Endothelial cell of umbilical vein (primary cell): Measurements from ENCODE around the gene MARS1. TPM values are rescaled to one million over a fixed set of nuclear protein-coding genes. Genes with fewer than 3 reads are reported as not detected.

Experiments
- BruUV-seq: library from RNA; stranded (reverse); fragments of 400-500 nt; replicated peaks from 2 replicates; lab custom pipeline; 2021; lab: Mats Ljungman, UMichigan
- CTCF ChIA-PET: fragments of 300-600, 350-600 bp; sonication (Branson Sonifier 250); formaldehyde crosslinking; loops from one replicate; lab custom pipeline; 2021; ENCODE audit warnings: antibody characterized with exemption, inconsistent platforms; lab: Charles Lee
- POLR2A ChIA-PET: fragments of 300-600, 350-600 bp; sonication (Branson Sonifier 250); formaldehyde crosslinking; loops from one replicate; lab custom pipeline; 2021; ENCODE audit warnings: antibody characterized with exemption, inconsistent platforms; lab: Charles Lee
- DNase-seq: peaks from one replicate; pipeline ENCODE4 v3.0.0-alpha.2; 2011; ENCODE audit warnings: low read depth, low spot score
- FAIRE-seq: peaks from 2 replicates; lab custom pipeline; 2011; peaks lifted over from hg19 to GRCh38; lab: Jason Lieb, UNC
- H2AFZ ChIP-seq: 2 replicates; pipeline ENCODE4 v1.6.0; 2012; ENCODE audit warnings: low read depth, low read length, control low read depth, inconsistent platforms
- H3K27ac ChIP-seq: 2 replicates; pipeline ENCODE4 v1.5.1; 2011; ENCODE audit warnings: low read depth, mild to moderate bottlenecking, control low read depth, low read length, moderate library complexity; ENCODE audit not compliant: insufficient read depth
- H3K27me3 ChIP-seq, 2 experiments: 2 replicates each; pipeline versions ENCODE4 v1.6.0 to v1.6.1; 2011; ENCODE audit warnings: low read length in 2 of 2, mixed read lengths in 1 of 2; ENCODE audit not compliant: control insufficient read depth in 2 of 2, insufficient read depth in 2 of 2
- H3K36me3 ChIP-seq, 2 experiments: 2 replicates in 1 of 2; 3 replicates in 1 of 2; pipeline ENCODE4 v1.5.1; 2011; ENCODE audit warnings: low read length in 2 of 2, mild to moderate bottlenecking in 1 of 2, moderate library complexity in 1 of 2; ENCODE audit not compliant: control insufficient read depth in 2 of 2, insufficient read depth in 2 of 2; ENCODE audit errors: extremely low read depth in 1 of 2
- H3K4me1 ChIP-seq: 3 replicates; pipeline ENCODE4 v1.5.1; 2011; ENCODE audit warnings: mild to moderate bottlenecking, low read length; ENCODE audit not compliant: control insufficient read depth, insufficient read depth; ENCODE audit errors: extremely low read depth
- H3K4me2 ChIP-seq: 2 replicates; pipeline ENCODE4 v1.6.1; 2011; ENCODE audit warnings: low read length, control low read depth, mixed read lengths; ENCODE audit not compliant: insufficient read depth
- H3K4me3 ChIP-seq, 3 experiments: fragments of 200-600 bp in 1 of 3; sonication (generic), shearing (Covaris generic) in 1 of 3; replicated peaks in 1 of 3; 2 replicates each; pipeline ENCODE4 v1.5.1; 2011 to 2016; ENCODE audit warnings: control low read depth in 3 of 3, low read length in 3 of 3, mild to moderate bottlenecking in 2 of 3, inconsistent platforms in 1 of 3, low read depth in 1 of 3, moderate library complexity in 1 of 3; ENCODE audit not compliant: insufficient read depth in 1 of 3
- H3K79me2 ChIP-seq: 2 replicates; pipeline ENCODE4 v1.6.0; 2012; ENCODE audit warnings: low read length, inconsistent platforms; ENCODE audit not compliant: control insufficient read depth, insufficient read depth
- H3K9ac ChIP-seq: replicated peaks from 2 replicates; pipeline ENCODE3; 2011; ENCODE audit warnings: low read length, control low read depth; ENCODE audit not compliant: insufficient read depth; ENCODE audit errors: extremely low read depth
- H3K9me1 ChIP-seq: replicated peaks from 3 replicates; pipeline ENCODE4 v1.6.0; 2011; ENCODE audit warnings: mild to moderate bottlenecking, low read length; ENCODE audit not compliant: control insufficient read depth, insufficient read depth; ENCODE audit errors: extremely low read depth
- H3K9me3 ChIP-seq: replicated peaks from 2 replicates; pipeline ENCODE4 v1.5.1; 2012; ENCODE audit warnings: low read length, inconsistent platforms; ENCODE audit not compliant: control insufficient read depth, insufficient read depth
- H4K20me1 ChIP-seq: replicated peaks from 2 replicates; pipeline ENCODE3; 2011; ENCODE audit warnings: mild to moderate bottlenecking, low read length; ENCODE audit not compliant: control insufficient read depth, insufficient read depth; ENCODE audit errors: extremely low read depth
- CTCF ChIP-seq, 2 donors: IDR thresholded peaks; 1 replicate in 1 of 2; 2 replicates in 1 of 2; pipeline ENCODE4 v1.5.1; 2011; ENCODE audit warnings: low read length in 2 of 2, mild to moderate bottlenecking in 2 of 2, moderate library complexity in 2 of 2, control low read depth in 1 of 2, inconsistent platforms in 1 of 2, low read depth in 1 of 2; ENCODE audit not compliant: insufficient read depth in 1 of 2; ENCODE audit errors: extremely low read depth in 1 of 2
- EZH2 ChIP-seq: IDR thresholded peaks from 2 replicates; pipeline ENCODE4 v1.6.1; 2012; ENCODE audit warnings: borderline replicate concordance, low read depth, mild to moderate bottlenecking, moderate library complexity, low read length, inconsistent platforms; ENCODE audit not compliant: severe bottlenecking
- GATA2 ChIP-seq: IDR thresholded peaks from 2 replicates; pipeline ENCODE4 v1.7.0; 2011; ENCODE audit warnings: low read depth, mild to moderate bottlenecking, moderate library complexity, mixed read lengths, low read length; ENCODE audit not compliant: insufficient read length, insufficient read depth
- JUN ChIP-seq: IDR thresholded peaks from 2 replicates; pipeline ENCODE4 v1.6.1; 2011; ENCODE audit warnings: borderline replicate concordance, low read depth; ENCODE audit not compliant: insufficient read length, insufficient read depth
- MAX ChIP-seq: IDR thresholded peaks from 2 replicates; pipeline ENCODE4 v1.6.1; 2011; ENCODE audit not compliant: insufficient read depth, insufficient read length
- MYC ChIP-seq: IDR thresholded peaks from one replicate; pipeline ENCODE4 v1.6.1; 2011; ENCODE audit warnings: mild to moderate bottlenecking, low read depth, low read length
- POLR2A ChIP-seq: IDR thresholded peaks from 2 replicates; pipeline ENCODE4 v1.6.1; 2012; ENCODE audit warnings: low read depth, mild to moderate bottlenecking, control low read depth, low read length
- POLR2AphosphoS5 ChIP-seq: IDR thresholded peaks from 2 replicates; pipeline ENCODE4 v1.6.1; 2012; ENCODE audit warnings: low read depth, mild to moderate bottlenecking, control low read depth, low read length, moderate library complexity; ENCODE audit not compliant: insufficient read depth
- dilution Hi-C: fragments of 300-500 bp; cut with MboI; formaldehyde crosslinking; loops from one replicate; pipeline ENCODE4 v1.15.0; 2019; ENCODE audit warnings: low sequenced_read_pairs; ENCODE audit not compliant: extremely low pct_ligation_motif_present
- intact Hi-C: fragments of 100-400 bp; cut with micrococcal nuclease; formaldehyde crosslinking; loops from one replicate; pipeline ENCODE4 v1.10.0; 2022
- polyA plus RNA-seq, 4 experiments: library from polyadenylated mRNA; depleted of rRNA in 3 of 4; stranded (reverse) in 3 of 4; unstranded in 1 of 4; fragments of >200 nt; gene quantifications; 2 replicates each; pipeline versions ENCODE4 v1.2.1 to v1.2.3, GENCODE V29; 2011 to 2012; ENCODE audit warnings: missing spikeins in 1 of 4
- total RNA-seq: library from RNA; stranded (reverse); gene quantifications from 2 replicates; pipeline ENCODE4 v1.2.3, GENCODE V29; 2021

Gene MARS1
- total and polyA plus RNA-seq, 2 donors (not counting 3 experiments of a cell fraction or from before 2014, with no cell fraction given) = 118 to 212 TPM

GRCh38 chr12:57467915-57468314 is 20.0 kb upstream of the MARS1 start:
- H3K9me1 ChIP-seq = no peaks in the 10 kb centered on the region
- ChIA-PET POLR2A (no interaction called here), CTCF (interaction anchor here (0.9 kb wide), 1 partner anchor 9 kb away, joined by 5 read pairs; no protein-coding TSS in a partner anchor)
- no peaks in the 10 kb centered on the region for H3K9me3 ChIP-seq
- peaks cover 22 to 25% of the 10 kb centered on the region in 2 experiments for H3K27me3 ChIP-seq
- no peak for TF ChIP-seq GATA2
- no peak for TF ChIP-seq JUN
- no peak for TF ChIP-seq CTCF (IDR thresholded peaks at IDR 0.05; ENCODE audit: extremely low read depth in 1 of 2, insufficient read depth in 1 of 2, low read depth in 1 of 2, low read length in 2 of 2)
- H3K4me3 ChIP-seq = no peak overlapping the region
- no peak overlapping the region for H3K9ac ChIP-seq
- H4K20me1 ChIP-seq = no peaks in the 10 kb centered on the region
- no peaks in the 10 kb centered on the region for H3K79me2 ChIP-seq
- dilution Hi-C loops = no loop called here
- no TSS peak for BruUV-seq
- DNase-seq = no peak
- no peak overlapping the region for H2AFZ ChIP-seq
- no peaks in the 10 kb centered on the region for H3K36me3 ChIP-seq
- H3K4me1 ChIP-seq = no peaks in the 10 kb centered on the region
- H3K4me2 ChIP-seq = no peak overlapping the region
- intact Hi-C loops = no loop called here
- FAIRE-seq = no peak
- H3K27ac ChIP-seq = no peak overlapping the region

- no TSS peak for BruUV-seq
- ChIA-PET CTCF (interaction anchor here (1.3 to 4.0 kb wide), 2 partner anchors 10 to 13 kb away, joined by 5 to 17 read pairs; partner anchors contain the start of gene GLI1), POLR2A (no interaction called here)
- Histone ChIP-seq H3K79me2 (no peaks in the 10 kb centered on the region), H3K27ac (no peak overlapping the region), H3K4me2 (no peak overlapping the region), H3K4me1 (no peaks in the 10 kb centered on the region), H3K9me3 (no peaks in the 10 kb centered on the region), H2AFZ (no peak overlapping the region), H3K4me3 (no peak overlapping the region), H3K9me1 (no peaks in the 10 kb centered on the region), H3K36me3 (no peaks in the 10 kb centered on the region), H4K20me1 (no peaks in the 10 kb centered on the region), H3K9ac (no peak overlapping the region), H3K27me3 (peaks cover 33 to 39% of the 10 kb centered on the region in 2 experiments)
- DNase-seq (no peak), FAIRE-seq (no peak)
- no peak for TF ChIP-seq JUN
- TF ChIP-seq EZH2 = no peak
- TF ChIP-seq MYC = no peak
- no peak for TF ChIP-seq MAX
- no peak for TF ChIP-seq GATA2
- no peak for TF ChIP-seq POLR2A
- no peak for TF ChIP-seq CTCF (IDR thresholded peaks at IDR 0.05; ENCODE audit: extremely low read depth in 1 of 2, insufficient read depth in 1 of 2, low read depth in 1 of 2, low read length in 2 of 2)
- no peak for TF ChIP-seq POLR2AphosphoS5
- intact Hi-C loops (no loop called here), dilution Hi-C loops (no loop called here)
Observed at GRCh38 chr12:57469296-57470164, 18.3 kb upstream of the MARS1 start.
